ENCODE results near the gene MSMB.

MSMB gene

GRCh38 chr10:46048152-46048551 is 2.1 kb upstream of the MSMB start:
- no peak for TF ChIP-seq CTCF (IDR thresholded peaks at IDR 0.05)
- no peak for DNase-seq (ENCODE audit: low spot score)
- no peak overlapping the region for H3K4me3 ChIP-seq
- H3K27ac ChIP-seq, result no peak overlapping the region

DNA sequence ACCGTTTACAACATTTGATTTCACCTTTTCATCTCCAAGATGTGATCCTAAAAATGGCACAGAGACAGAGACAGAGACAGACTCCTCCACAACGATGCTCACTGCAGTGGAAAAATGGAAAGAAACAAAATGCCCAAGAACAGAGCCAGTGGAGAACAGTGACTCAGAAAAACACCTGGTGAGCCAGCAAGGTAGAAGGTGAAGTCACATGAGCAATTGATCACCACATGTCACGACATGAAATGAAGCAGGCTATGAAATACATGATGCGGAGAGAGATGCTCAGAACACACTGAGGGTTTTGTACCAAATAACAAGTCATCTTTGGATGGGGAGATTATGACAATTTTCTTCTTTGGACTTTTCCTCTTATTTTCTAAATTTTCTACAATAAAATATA is 3.5 kb downstream of the MSMB start:
- no peak for TF ChIP-seq CTCF (IDR thresholded peaks at IDR 0.05)
- no peak overlapping the region for H3K27ac ChIP-seq
- no peak overlapping the region for H3K4me3 ChIP-seq
- DNase-seq (ENCODE audit: low spot score), result no peak

DNA sequence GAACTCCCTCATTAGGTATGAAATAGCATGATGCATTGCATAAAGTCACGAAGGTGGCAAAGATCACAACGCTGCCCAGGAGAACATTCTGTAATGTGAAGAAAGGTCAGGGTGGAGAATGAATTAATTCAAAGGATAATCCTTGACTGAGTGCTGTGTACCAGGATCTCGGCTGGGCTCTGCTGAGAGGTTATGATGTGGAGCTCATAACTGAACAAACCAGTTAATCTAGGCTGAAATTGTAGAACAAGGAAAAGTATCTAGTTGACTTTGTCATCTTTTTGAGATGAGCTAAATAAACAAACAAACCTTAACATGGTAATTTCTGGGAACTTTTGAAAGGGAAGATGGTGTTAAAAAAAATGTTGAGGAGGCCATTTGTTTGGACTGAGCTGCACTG is 6.1 kb downstream of the MSMB start:
- H3K4me3 ChIP-seq, result no peak overlapping the region
- DNase-seq (ENCODE audit: low spot score), result no peak
- H3K27ac ChIP-seq, result no peak overlapping the region
- no peak for TF ChIP-seq CTCF (IDR thresholded peaks at IDR 0.05)

GRCh38 chr10:46037107-46037825 is 8.8 kb downstream of the MSMB start:
- Histone ChIP-seq H3K4me3 (no peak overlapping the region), H3K27ac (no peak overlapping the region)
- no peak for TF ChIP-seq CTCF (IDR thresholded peaks at IDR 0.05)
- DNase-seq (ENCODE audit: low spot score), result no peak

DNA sequence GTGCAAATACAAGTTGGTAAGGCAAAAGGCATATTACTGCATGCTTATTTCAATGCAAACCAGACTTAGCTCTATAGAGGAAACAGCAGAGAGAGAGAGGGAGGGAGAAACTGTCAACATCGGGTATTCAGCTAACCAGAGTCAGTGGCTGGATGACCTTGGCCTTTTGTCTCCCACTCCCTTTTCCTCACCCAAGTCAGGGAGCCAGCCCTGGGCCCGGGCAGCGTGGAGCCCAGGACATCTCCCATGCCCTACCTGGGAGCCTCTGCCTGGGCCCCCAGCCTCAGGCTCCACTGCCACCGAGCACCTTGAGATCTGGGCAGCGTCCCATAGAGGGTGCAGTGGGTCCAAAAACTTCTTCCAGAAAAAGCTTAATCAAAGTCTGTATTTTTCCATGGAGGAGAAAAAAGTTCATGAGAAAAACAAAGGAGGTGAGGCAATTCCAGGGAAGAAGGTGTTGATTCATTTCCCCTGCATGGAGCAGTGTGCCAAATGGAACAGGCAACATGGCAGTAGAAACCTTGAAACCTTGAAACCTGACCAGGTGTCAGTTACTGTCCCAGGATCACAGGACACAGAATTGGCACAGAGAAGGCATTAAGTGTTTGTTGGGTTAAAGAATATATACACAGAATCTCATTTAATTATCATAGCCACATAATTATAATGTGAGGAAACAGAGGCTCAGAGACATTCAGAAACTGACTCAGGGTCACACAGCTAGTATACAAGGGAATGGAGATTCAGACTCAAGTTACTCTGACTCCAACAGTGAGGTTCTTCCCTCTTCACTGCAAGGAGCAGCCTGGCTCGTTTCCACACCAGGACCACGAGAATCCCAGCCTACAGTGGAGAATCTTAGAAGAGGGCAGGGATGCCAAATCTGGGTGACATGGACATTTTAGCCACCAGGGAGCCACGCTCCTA is 9.9 kb downstream of the MSMB start:
- DNase-seq (ENCODE audit: low spot score), result no peak
- TF ChIP-seq CTCF (IDR thresholded peaks at IDR 0.05), result no peak
- no peak overlapping the region for H3K27ac ChIP-seq

GRCh38 chr10:46033602-46034011 is 12.5 kb downstream of the MSMB start:
- no peak overlapping the region for H3K4me3 ChIP-seq
- TF ChIP-seq CTCF (IDR thresholded peaks at IDR 0.05), result no peak
- DNase-seq (ENCODE audit: low spot score), result no peak
- no peak overlapping the region for H3K27ac ChIP-seq

More for the DNA sequence above, 9.9 kb downstream of the MSMB start:
- no peak overlapping the region for H3K4me3 ChIP-seq
